NCI-H1092 (cell line): ENCODE data around the gene DDN.

Experiments used
- DNase-seq: peaks from one replicate; lab custom pipeline; 2025; lab: John Stamatoyannopoulos, UW

Gene DDN

DNA sequence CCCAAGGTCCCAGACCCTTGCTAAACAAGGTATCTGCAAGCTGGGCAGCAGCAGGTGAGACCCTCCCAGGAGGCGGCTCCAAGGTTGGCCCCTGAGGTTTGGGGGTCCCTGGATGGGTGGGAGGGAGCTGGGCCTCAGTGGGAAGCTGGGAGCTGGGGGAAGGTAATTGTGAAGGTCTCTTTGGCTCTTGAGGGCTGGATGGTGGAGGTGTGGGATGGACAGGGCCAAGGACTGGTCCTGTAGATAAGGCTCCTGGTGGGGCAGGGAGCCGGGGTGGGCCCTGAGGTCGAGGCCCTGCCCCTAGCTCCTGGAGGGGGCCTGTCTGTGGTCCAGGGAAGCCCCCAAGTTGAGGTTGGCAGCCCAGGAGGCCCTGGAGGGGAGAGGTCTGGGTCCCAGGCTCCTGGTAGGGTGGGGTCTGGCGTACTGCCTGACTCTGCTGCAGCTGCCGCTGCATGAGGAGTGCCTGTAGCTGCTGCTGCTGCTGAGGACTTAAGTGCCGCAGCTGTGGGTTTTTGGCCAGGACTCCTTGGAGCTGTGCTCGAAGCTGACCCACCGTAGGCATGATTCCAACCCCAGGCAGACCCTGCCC, 32.5 kb upstream of the DDN start:
- no peak for DNase-seq

DNA sequence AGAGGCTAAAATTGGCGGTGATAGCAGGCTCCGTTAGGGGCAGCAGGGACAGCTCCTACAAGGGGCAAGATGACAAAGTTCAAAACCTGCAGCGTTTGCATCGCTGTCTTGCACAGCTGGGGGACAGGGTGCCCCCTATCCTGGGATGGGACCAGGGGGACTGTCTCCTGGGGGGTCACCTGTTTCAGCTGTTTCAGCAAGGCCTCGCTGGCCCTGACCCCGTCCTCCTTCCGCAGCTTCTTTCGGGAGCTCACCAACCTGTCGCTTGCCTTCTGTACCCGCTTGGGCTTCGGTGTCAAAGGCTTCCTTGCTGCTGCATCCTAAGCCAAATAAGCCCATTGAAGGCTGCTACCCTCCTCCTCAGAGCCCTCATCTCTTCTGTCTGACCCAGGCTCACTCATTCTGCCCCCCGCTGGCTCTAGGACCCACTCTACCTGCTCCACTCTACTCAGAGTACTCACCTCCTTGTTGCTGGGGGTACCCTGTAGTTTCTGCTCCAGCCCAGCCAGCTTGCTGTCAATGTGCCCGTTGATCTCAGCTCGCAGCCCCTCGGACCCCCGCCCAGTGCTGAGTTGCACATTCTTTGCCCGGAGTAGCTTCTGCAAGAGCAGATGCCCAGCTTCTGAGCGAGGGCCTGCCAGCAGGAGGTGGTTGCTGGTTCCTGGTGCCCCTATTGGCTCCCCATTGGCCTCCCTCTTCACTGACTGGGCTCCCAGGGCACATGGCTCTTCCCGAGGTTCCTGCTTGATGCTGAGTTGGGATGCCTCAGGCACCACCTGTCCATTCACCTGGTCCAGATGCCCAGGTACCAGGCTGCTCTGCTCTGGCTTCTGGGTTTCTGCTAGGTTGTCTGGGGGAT, 31.8 kb upstream of the DDN start:
- DNase-seq = no peak

DNA sequence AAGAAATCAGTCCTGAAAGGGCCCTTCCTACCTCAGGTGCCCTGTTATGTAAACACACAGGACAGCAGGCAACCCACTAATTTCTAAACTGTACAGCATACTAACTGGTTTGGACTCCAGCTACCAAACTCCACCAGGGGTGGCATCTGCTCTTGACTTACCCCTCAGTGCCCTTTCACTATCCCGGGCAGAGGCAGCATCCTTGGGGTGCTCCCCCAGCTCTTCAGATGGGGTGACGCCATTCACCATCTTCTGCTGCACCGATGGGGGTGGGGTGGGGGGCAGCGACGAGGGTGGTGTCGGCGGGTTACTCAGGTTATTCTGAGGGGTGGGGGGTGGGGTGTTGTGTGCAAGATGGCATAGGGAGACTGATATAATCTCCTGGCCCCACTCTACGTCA, 30.9 kb upstream of the DDN start:
- no peak for DNase-seq

DNA sequence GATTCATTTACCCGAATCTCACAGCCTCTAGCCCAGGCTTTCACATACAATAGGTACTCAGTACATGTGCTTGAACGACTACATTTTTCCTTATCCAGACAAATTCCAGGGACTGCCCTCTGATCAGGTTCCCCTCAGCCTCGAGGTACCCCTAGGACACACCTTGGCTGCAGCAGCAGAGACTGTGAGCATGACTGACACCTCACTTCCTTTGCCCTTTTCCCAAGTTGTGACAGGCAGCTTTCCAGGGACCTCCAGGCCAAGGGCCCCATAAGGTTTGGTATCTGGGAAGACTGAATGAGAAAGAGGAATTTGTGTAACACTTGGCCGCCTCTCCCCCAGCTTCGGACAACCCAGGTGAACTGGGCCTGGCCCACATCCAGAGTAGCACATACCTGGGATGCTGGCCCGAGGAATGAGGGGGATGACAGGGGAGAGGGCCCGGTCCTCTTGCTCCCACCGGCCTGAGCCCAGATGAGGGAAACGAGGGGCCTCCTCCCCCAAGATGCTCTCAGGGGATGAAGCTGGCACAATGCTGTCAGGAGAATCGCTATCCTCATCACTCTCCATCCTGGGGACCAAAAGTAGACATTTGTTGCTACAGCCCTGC, 29.6 kb upstream of the DDN start:
- no peak for DNase-seq

DNA sequence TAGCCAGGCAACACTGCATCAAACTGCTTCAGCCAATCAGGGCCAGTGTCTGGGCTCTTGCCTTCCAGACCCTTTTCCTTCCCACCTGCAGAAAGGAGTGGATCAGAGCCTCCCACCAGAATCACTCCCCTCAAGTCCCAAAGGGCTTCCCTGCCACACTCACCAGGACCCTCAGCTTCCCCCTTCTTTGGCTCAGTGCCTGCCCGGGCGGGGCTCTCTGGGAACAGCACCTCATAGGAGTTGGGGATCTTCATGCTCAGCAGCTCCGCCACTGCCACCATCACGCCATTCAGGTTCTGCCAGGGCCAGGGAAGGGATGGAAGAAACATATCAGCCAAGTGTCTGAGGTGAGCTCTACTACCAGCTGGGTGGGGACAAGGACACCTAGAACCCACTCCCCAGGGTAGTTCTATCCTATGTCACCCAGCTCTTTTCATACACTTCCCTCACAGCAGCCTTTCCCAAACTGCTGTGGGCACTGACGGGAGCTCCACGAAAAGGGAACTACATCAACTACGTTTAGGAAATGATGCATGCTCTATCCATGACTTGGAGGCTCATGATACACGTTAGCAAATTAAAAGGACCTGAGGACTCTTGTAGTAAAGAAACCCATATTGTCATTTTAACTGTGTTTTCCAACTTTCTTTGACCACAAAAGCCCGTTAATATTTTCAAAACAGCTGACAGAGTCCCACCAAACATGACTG, 28.8 kb upstream of the DDN start:
- no peak for DNase-seq

DNA sequence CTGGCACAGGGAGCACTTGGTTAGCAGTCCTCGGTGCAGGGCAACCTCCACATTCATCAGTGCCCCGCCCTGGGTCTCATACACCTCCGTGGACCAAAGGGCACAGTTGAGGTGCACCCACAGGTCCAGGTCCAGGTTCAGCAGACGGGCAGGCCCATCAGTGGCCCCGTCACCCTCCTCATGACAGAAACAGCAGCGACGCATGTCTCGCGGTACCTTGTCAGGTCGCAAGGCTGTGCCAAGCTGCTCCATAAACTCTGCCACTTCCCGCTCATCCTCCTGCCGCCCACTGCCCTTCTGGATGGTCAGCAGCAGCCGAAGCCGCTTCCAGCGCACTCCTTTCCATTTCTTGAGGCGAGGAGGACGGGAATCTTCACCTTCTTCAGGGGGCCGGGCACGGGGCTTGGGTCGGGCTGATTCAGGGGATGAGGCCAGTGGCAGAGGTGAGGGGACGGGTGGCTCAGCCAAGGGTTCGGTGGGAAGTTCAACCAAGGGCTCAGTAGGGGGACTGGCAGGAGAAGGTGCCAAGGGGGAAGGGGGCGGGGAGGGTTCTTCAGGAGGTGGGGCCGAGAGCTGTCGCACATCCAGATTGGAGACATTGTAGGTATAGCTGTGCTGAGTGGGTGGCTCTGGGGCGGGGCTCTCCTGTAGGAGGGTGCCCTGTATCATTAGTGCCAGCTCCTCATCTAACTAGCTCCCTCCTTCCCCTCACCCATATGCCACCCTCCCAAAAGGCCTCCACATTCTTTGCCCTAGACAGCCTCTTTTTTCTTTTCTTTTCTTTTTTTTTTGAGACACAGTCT, 27.7 kb upstream of the DDN start:
- no peak for DNase-seq

DNA sequence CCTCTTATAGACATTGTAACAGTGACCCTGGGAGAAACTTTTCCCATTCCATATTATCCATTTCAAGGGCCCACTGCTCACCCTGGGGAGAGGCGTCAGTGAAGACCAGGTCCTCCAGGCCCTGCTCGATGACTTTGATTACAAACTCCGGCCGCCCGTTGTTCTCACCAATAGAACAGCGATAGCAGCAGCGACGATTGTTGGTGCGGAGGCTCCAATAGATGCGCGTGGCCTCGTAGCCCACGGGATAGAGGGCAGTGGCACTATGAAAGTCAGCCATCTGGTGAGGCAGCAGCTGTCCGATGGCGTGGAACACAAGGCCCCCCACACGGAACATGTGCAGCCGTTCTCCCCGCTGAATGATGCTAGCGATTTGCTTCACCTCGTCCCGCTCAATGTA, 26.9 kb upstream of the DDN start:
- no peak for DNase-seq

DNA sequence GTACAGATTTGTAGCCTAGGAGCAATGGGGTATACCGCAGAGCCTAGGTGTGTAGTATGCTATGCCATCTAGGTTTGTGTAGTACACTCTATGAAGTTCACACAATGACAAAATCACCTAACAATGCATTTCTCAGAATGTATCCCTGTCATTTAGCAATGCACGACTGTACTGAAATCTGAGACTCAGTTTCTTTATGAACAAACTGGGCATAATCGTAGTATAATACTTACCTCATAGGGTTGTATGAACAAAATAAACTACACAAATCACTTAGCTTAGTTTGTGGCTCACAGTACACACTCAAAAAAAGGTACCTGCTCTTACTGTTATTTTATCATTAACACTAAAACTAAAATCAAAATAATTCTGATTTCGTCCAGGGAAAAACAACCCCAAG, 26.3 kb upstream of the DDN start:
- DNase-seq = no peak

DNA sequence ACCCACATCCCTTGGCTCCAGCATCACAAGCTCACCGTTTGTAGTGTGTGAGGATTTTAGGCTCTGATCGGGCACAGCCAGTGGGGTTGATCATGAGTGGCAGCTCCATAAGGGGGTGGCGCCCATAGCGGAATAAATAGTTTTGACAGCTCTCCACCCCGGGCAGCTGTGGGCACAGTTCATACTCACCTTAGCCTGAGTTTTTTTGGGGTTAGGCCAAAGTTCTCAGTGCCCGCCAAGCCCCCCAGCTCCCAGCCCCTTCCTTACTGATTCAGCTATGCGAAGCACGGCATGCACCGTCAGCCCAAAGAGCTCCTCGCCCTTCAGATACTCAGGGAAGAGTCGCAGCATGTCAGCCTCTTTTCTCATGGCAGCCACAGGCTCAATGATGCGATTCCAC, 25.4 kb upstream of the DDN start:
- no peak for DNase-seq

DNA sequence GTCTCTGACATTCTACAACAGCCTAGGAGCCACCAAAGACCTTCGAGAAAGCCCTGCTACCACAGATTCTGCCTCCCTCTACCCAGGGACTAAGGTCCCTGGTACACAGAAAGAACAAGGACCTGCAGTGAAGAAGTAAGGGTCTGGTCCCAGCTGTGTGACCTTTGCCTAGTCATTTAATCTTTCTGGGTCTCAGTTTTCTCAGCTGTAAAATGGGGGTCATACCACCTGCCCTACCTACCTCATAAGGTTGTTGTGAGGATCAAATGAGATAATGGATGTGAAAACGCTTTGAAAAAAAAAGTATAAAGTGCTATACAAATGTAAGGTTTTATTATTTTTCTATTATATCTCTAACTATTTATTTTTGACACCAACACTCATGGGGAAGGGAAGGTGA, 24.6 kb upstream of the DDN start:
- DNase-seq = no peak

DNA sequence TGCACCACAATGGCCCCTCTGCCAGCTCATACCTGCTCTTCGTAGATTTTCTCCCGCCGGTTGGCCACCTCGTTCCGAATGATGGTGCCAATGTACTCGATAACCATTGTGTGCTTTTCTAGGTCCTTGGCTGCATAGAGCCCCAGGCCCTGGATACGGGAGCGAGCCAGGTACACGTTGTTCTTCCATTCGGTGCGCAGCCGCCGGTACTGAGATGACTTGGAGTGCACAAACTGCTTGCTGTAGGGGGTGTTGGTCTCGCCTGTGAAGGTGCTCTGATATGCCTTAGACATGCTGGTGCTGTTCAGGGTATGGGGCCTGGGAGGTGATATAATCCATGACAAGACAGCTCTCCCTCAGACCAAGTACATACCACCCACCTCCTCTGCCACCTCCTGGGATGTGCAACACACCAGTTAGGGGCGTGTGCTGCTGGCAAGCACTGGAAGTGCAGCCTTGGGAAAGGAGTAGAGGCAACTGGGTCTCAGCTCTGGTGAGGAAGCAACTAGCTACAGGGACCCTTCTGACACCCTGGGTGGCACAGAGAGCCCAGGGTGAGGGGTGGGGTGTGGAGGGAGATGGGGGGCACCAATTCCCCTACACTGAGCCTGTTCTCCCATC, 23.5 kb upstream of the DDN start:
- DNase-seq = no peak

DNA sequence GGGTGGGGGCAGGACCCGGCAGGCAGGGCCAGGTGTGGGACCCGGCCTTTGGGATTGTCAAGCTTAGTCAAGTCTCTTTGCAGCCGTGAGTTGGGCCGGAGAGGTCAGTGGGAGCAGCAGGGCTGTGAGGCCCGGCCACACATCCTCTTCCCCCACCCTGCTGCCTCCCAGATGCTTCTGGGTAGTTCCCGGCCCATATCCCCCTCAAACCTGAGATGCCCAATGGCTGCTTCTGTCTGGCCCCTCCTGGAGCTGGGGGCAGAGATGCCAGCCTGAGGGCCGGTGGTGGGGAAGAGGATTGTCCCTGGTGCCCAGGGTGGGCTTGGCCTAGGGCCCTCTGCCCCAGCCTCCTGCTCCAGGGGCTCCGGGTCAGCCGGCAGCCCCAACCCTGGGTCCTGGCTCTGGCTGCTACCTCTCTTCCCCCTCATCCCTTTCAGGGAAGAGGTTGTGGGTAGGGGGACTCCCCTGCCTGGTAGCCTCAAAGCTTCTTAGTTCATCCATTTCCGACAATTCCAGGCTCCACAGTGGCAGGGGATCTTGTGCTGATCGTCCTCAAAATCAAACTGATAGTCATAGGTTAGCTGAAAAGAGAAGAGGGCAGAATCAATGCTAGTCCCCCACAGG, 22.2 kb upstream of the DDN start:
- no peak for DNase-seq

DNA sequence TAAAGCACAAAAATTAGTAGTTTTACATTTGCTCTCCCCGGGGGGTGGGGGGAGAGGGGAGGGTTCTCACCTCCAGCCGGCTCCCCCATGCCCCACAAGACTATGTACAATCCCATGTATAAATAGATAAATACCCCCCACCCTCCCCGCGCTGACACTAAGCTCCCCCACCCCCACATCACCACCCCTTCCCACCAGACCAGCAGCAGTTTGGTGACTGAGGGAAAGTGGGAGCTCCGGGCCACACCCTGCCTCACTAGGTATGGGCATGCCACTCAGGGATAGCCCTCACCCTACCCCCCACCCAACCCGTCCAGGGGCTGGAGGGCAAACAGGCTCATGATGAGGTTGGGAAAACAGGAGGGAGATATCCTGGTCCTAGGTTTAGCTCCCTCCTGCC, 21.3 kb upstream of the DDN start:
- DNase-seq = no peak

DNA sequence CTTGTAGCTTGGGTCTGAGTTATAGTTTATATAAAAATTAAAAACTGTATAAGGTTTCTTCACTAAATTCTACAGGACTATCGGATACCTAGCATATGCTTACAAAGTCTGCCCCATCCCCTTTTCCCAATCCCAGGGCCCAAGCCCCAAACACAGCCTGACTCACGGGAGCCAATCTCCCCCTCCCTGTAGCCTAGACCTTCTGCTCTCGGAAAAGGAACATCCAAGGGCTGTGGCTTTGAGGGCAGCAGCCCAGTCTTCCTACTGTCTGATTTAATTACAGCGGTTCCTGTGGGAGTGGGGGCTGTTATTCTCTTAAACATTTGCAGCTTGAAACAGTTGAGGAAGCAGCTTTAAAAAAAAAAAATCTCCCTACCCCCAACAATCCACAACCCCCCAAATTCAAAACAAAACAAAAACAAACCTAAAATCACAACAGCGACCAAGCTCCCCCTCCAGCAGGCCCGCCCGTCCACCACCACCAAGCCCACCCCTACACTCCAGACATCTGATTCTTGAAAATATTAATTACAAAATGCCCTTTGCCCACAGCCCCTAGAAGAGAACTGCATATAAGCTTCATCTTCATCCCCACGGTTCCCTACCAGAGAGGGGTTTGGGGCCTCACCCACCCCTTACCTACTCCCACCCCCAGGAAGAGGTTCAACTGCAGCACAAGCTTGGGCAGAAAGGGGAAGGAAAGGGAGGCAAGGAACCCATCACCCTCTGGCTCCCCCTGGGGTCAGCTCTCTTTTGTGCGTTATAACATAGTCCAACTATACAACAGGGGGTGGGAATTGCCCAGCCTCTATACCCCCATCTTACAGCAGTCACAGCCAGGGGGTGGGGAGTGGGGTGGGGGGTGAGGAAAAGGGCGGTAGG, 20.5 kb upstream of the DDN start:
- no peak for DNase-seq

DNA sequence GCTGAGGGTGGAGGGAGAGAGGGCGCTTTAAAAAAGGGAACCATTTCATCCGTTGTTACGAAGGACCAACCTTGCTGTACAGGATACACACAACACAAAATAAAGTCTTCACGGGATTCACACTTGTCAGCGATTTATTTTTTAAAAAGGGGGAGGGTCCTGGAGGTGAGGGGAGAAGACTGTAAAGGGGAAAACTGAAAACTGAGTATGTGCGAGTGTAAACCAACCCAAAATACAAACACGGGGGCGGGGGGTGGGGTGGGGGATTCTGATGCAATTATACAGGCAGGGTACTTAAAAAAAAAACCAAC, 19.9 kb upstream of the DDN start:
- no peak for DNase-seq

DNA sequence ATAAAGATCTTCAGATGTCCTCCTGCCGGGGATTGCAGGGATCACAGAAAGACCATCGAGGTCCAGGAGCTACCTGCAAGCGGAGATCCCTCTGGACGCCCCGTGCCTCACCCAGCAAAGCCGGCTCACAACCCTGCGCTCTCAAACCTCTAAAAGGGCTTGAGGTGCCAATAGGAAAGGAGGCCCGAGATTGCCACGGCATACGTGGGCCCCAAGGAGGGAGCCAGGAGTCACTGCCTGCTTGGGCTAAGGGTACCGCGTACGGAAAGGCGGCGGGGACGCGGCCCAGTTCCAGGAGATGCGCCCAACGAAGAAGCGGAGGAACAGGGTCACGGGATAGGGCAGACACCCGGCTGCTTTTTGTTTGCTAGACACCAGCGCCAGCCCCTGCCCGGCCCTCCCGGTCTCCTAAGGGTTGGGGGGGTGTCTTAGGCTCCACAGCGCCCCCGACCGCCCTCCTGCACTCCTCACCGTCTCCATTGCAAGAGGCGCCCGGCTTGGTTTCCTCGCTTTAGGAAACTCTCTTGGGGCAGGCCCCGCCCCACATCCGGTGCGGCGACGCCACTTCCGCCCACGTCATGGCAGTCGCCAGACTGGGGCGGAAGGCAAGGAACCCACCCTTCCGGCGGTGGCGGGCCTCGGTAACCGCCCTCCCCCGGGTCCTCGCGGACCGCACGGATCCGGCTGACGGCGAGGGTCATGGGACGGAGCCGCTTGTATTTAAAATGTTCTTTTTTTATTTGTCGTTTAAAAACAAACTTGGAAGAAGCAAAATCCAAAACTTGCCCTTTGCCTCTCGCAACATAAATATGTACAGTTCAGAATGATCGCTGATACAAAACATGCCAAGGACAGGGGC, 19.3 kb upstream of the DDN start, which contains the start of gene PRKAG1:
TSS of gene PRKAG1 (minus strand) at position 516 of the 859 bp plus-strand sequence. CDS start at position 480, 36 bp downstream.
- peak; percentile 88 for DNase-seq

DNA sequence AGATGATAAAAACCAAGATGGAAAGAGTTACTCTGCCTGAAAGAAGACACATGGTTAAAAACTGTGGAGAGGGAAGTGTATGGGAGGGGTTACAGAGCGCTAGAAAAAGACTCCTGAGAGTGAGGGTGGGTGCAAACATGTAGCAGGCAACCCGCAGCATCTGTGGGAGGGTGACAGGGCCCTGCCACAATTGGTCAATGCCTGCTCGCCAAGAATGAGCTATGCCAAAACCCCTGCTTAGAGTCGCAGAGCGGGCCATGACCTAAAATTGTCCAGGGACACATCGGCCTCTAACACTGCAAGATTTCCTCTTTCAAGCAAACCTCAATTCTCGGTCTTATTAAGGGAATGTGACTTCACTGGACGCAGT, 18.7 kb upstream of the DDN start:
- no peak for DNase-seq

DNA sequence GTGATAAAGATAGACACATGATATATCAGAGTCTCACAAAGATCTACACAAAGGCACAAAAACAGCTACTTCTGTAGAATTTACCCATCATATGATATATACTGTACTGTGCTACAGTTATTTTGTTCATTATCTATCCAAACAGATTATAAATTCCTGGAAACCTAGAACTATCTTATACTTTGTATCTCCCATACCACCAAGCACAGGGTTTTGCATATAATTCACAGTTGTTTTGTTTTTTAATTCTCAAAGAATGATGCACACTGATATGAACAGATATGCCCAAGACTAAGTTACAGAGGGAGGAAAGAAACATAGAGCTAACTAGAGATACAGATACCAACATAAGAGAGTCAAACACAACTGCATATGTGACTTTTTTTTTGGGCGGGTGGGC, 16.0 kb upstream of the DDN start:
- DNase-seq = no peak

DNA sequence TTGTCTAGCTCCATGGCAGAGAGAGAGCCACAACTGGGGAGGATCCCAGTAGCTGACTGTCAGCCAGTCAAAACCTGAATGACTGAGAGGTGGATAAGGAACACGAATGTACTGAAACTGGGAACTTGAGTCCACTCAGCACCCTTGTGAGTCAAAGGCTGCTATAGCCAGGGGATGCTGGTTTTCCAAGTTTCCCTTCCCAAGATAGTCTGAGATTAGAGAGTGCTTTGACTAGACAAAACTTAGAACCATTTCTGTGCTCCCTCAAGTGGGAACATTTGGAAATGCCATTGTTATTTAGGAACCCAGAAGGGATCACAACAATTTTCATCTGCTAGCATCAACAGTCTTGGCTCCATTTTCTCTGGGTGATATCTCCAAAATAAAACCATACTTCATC, 15.4 kb upstream of the DDN start:
- no peak for DNase-seq
